Tibial nerve (tissue), 4 donors: ENCODE results near the gene MYCBP. TPM values are rescaled to one million over a fixed set of nuclear protein-coding genes. Genes with fewer than 3 reads are reported as not detected.
A peak's percentile ranks its signal among the peaks of the same experiment; 100 is the strongest.

Source experiments
- DNase-seq, 2 donors: peaks; one replicate each; pipeline ENCODE4 v3.0.0-alpha.2; 2019; ENCODE audit warnings: low spot score in 2 of 2
- H3K27ac ChIP-seq, 4 donors: fragments of 200-600 bp; sonication (generic) in 3 of 4; one replicate each; pipeline ENCODE4 v1.5.1; 2017 to 2019; ENCODE audit warnings: mild to moderate bottlenecking in 1 of 4
- H3K27me3 ChIP-seq, 2 donors: fragments of 200-600 bp; sonication (generic) in 1 of 2; one replicate each; pipeline versions ENCODE4 v1.5.1 to v1.6.0; 2017 to 2019
- H3K36me3 ChIP-seq, 3 donors: fragments of 200-600 bp; sonication (generic); one replicate each; pipeline ENCODE4 v1.5.1; 2018 to 2019
- H3K4me1 ChIP-seq, 4 donors: fragments of 200-600 bp; sonication (generic) in 3 of 4; one replicate each; pipeline ENCODE4 v1.5.1; 2017 to 2019
- H3K4me3 ChIP-seq, 4 donors: fragments of 200-600 bp; sonication (generic) in 3 of 4; one replicate each; pipeline ENCODE4 v1.5.1; 2017 to 2019; ENCODE audit warnings: mild to moderate bottlenecking in 1 of 4, moderate library complexity in 1 of 4
- H3K9me3 ChIP-seq, 4 donors: fragments of 200-600 bp; sonication (generic) in 3 of 4; one replicate each; pipeline ENCODE4 v1.5.1; 2017 to 2019
- EP300 ChIP-seq, 2 donors: sonication (generic); formaldehyde crosslinking; IDR thresholded peaks; one replicate each; pipeline ENCODE4 v1.6.1; 2017; ENCODE audit warnings: antibody characterized with exemption in 2 of 2, mild to moderate bottlenecking in 1 of 2
- POLR2A ChIP-seq, 2 donors: fragments of 450-650 bp; IDR thresholded peaks; one replicate each; pipeline ENCODE4 v1.6.1; 2017; ENCODE audit warnings: antibody characterized with exemption in 2 of 2, mild to moderate bottlenecking in 2 of 2, moderate library complexity in 2 of 2
- WGBS, 2 donors: methylation state at CpG; one replicate each; pipeline ENCODE4 v1.1.5; 2018; 5-methylcytosine and 5-hydroxymethylcytosine counted together
- total RNA-seq, 4 donors: library from RNA; depleted of rRNA; stranded (reverse); fragments of >200 nt; gene quantifications; one replicate each; pipeline ENCODE4 v1.1.0, GENCODE V29; 2016
- TF ChIP-seq, protein P1 (sequence below), 5 experiments: fragments of 200-600 bp in 3 of 5; fragments of 450-650 bp in 2 of 5; sonication (generic) in 3 of 5; IDR thresholded peaks; one replicate each; pipeline ENCODE4 v1.5.1; 2016 to 2019; ENCODE audit warnings: antibody characterized with exemption in 5 of 5, mild to moderate bottlenecking in 3 of 5, moderate library complexity in 2 of 5

Gene MYCBP
- total RNA-seq, 4 donors from 2014 or later, result 5.5 to 10.9 (median 10.3) TPM

DNA sequence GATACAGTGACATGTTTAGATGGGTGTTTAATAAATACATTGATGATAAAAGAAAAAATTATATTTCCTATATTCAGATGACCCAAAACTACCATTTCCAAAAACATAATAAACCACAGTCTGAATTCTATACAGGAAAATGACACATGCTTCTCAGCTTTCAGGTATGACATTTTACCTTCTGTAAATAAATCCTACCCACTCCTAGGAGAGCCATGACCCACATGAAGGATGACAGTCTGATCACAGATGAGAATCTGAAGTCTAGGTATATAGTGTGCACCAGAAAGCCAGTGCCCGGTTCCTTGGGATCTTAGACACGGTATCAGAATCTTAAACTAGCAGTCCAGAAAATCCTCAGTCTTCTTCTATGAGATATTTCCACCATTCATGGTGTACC lies 11.9 kb upstream of the MYCBP start:
- TF ChIP-seq EP300 (IDR thresholded peaks at IDR 0.05), result no peak
- Histone ChIP-seq H3K4me3 (no peak overlapping the region), H3K9me3 (no peaks in the 10 kb centered on the region), H3K4me1 (no peaks in the 10 kb centered on the region), H3K36me3 (no peaks in the 10 kb centered on the region), H3K27me3 (no peaks in the 10 kb centered on the region), H3K27ac (no peak overlapping the region)
- DNase-seq, result no peak
- 98% methylated on average over 2 of the region's 2 CpGs for WGBS, 2 donors

DNA sequence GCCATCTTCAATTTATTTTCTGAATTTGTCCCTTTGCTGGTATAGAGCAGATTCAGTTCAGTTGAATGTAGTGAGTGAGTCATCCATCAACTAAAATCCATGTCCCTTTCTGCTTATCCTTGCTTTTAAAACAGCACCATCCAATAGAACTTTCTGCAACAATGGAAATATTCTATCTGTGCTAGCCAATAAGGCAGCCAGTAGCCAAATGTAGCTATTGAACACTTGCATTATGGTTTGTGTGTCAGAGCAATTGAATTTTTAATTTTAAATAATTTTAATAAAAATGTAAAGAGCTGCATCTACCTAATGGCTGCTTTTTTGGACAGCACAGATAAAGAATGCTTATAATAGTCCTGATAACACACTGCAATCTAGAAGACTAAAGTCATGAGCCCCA lies 8.3 kb upstream of the MYCBP start, which contains the start of gene GJA9:
TSS of gene GJA9 (minus strand) at position 101 of the 400 bp plus-strand sequence. CDS start 5,489 bp downstream, outside the sequence.
- TF ChIP-seq EP300 (IDR thresholded peaks at IDR 0.05) (no peak), POLR2A (IDR thresholded peaks at IDR 0.05) (no peak)
- TF ChIP-seq, protein P1, sequence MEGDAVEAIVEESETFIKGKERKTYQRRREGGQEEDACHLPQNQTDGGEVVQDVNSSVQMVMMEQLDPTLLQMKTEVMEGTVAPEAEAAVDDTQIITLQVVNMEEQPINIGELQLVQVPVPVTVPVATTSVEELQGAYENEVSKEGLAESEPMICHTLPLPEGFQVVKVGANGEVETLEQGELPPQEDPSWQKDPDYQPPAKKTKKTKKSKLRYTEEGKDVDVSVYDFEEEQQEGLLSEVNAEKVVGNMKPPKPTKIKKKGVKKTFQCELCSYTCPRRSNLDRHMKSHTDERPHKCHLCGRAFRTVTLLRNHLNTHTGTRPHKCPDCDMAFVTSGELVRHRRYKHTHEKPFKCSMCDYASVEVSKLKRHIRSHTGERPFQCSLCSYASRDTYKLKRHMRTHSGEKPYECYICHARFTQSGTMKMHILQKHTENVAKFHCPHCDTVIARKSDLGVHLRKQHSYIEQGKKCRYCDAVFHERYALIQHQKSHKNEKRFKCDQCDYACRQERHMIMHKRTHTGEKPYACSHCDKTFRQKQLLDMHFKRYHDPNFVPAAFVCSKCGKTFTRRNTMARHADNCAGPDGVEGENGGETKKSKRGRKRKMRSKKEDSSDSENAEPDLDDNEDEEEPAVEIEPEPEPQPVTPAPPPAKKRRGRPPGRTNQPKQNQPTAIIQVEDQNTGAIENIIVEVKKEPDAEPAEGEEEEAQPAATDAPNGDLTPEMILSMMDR (IDR thresholded peaks at IDR 0.05), result no peak
- no peak within 1 kb of the TSS for H3K4me3 ChIP-seq
- no peak within 1 kb of the TSS for H3K27ac ChIP-seq
- no peak for DNase-seq
- no peaks in the 10 kb centered on the region for H3K9me3 ChIP-seq
- H3K27me3 ChIP-seq, result no peaks in the 10 kb centered on the region
- H3K4me1 ChIP-seq, result no peaks in the 10 kb centered on the region
- H3K36me3 ChIP-seq, result no peaks in the 10 kb centered on the region

DNA sequence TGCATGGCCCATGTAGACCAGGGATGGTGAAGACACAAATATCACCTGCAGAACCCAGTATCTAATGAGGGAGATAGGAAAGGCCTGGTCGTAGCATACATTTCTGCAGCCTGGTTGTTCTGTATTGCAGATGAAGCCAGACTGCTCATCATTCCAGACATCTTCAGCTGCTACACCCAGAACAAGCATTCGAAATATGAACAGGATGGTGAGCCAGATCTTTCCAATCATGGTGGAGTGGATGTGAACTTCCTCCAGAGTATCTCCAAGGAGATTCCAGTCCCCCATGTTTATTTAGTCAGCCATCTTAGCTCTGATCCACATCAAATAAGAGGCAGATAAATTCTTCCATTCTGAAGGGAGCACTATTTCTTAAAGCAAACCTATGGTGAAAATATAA lies 2.7 kb upstream of the MYCBP start:
- Histone ChIP-seq H3K4me3 (no peak overlapping the region), H3K27me3 (no peaks in the 10 kb centered on the region), H3K36me3 (no peaks in the 10 kb centered on the region), H3K27ac (no peak overlapping the region), H3K4me1 (peaks cover 0 to 28% (median 10%) of the 10 kb centered on the region in 4 donors), H3K9me3 (no peaks in the 10 kb centered on the region)
- TF ChIP-seq POLR2A (IDR thresholded peaks at IDR 0.05), result no peak
- TF ChIP-seq, protein P1 (IDR thresholded peaks at IDR 0.05), result no peak
- no peak for TF ChIP-seq EP300 (IDR thresholded peaks at IDR 0.05)
- 70 to 76% methylated on average over 2 of the region's 2 CpGs for WGBS, 2 donors
- no peak for DNase-seq

DNA sequence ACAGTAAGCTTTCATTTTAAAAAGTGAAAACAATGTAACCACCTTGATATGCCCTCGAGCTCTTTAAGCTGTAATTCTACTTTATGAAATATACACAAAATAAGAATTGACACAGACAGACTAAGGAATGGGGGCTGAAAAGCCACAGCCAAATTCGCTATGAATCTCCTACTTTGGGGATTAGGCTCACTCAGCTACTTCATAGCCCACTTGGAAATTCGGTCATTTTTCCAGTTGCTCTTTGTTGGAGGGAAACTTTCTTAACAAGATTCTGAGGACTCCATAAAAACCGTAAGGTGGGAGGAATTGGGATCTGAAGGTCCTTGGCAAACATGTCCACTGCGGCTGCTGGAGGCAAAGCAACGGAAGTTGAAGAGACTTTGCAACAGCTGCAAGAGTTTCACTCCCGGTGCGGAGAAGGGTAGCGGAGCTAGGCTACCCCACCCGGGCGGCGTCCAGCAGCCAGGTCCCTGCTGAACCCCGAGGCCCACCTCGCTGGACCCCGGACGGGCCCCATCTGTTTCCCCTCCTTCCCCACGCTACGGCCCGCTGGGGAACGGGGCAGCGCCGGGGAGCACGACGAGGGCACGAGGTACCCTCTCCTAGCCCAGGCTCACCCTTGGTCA lies 634 bp downstream of the MYCBP start:
- WGBS, 2 donors, result 5 to 17% methylated on average over 11 to 25 of the region's 25 CpGs
- Histone ChIP-seq H3K27me3 (no peaks in the 10 kb centered on the region), H3K27ac (peak overlapping the region in 3 of 4 donors; percentile 8 to 65 (median 48)), H3K36me3 (peaks cover 0 to 2% (median 0%) of the 10 kb centered on the region in 3 donors), H3K9me3 (no peaks in the 10 kb centered on the region), H3K4me3 (peak overlapping the region; percentile 73 to 83 (median 74)), H3K4me1 (peaks cover 0 to 28% (median 10%) of the 10 kb centered on the region in 4 donors)
- no peak for TF ChIP-seq POLR2A (IDR thresholded peaks at IDR 0.05)
- TF ChIP-seq, protein P1 (IDR thresholded peaks at IDR 0.05), result no peak
- TF ChIP-seq EP300 (IDR thresholded peaks at IDR 0.05), result no peak
- DNase-seq, result no peak

DNA sequence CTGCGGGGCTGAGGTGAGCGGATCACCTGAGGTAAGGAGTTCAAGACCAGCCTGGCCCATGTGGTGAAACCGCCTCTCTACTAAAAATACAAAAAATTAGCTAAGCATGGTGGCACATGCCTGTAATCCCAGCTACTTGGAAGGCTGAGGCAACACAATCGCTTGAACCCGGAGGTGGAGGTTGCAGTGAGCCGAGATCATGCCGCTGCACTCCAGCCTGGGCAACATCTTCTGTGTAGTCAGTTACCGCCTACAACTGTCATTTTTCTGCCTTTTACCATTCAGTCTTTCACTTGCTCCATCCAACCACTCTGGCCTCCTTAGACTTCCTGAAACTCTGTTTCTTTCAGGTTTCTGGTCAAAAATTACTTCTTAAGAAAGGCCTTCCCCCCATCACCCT lies 2.2 kb downstream of the MYCBP start:
- TF ChIP-seq EP300 (IDR thresholded peaks at IDR 0.05), result no peak
- no peak for TF ChIP-seq POLR2A (IDR thresholded peaks at IDR 0.05)
- TF ChIP-seq, protein P1 (IDR thresholded peaks at IDR 0.05), result no peak
- H3K27me3 ChIP-seq, result no peaks in the 10 kb centered on the region
- peaks cover 0 to 17% (median 0%) of the 10 kb centered on the region in 3 donors for H3K36me3 ChIP-seq
- H3K4me1 ChIP-seq, result peaks cover 0 to 28% (median 10%) of the 10 kb centered on the region in 4 donors
- no peak for DNase-seq
- WGBS, 2 donors, result 83 to 85% methylated on average over 8 of the region's 8 CpGs
- no peak overlapping the region for H3K4me3 ChIP-seq
- no peaks in the 10 kb centered on the region for H3K9me3 ChIP-seq
- H3K27ac ChIP-seq, result no peak overlapping the region
